ENCODE measurements around the gene ARL8B.
"Not testable (repeated sequence)": the region's sequence is repeated elsewhere in the genome, so short reads cannot be mapped to it uniquely, and the experiment has no call there.

ARL8B gene

DNA sequence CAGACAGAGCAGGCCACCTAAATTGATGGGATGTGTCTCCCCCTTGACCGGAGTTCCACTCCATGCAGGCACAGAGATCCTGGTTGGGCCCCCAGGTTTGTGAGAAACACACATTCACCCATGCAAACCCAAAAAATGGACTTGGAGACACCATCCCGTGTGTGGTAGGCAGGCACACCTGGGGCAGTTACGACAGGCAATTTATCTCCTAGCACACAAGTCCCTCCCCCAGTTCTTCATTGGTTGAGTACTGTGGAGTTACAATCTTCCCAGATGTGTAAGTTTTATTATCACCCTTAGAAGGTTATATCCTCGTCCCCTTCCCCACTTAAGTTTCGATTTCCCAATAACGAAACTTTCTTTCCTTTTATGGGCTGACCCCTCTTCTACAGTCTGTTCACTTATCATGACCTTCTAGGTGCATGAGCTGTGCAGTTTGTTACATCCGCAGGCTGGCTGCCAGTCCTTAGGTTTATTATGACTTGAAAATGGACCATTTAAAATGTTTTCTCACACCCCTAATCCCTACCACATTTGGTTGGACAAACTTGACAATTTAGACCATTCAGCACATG, 27.3 kb downstream of the ARL8B start:
- no peak for DNase-seq

DNA sequence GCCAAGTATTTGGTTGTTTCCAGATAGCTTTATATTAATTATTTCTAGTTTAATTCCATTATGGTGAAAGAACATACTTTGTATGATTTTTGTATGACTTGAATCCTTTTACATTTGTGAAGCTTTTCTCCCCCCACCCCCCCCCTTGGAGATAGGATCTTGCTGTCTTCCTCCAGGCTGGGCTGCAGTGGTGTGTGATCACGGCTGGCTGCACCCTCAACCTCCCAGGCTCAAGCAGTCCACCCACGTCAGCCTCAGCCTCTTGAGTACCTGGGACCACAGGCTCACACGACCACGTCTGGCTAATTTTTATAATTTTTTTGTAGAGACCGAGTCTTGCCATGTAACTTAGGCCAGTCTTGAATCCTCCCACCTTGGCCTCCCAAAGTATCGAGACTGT, 29.5 kb downstream of the ARL8B start:
- no peak for DNase-seq

DNA sequence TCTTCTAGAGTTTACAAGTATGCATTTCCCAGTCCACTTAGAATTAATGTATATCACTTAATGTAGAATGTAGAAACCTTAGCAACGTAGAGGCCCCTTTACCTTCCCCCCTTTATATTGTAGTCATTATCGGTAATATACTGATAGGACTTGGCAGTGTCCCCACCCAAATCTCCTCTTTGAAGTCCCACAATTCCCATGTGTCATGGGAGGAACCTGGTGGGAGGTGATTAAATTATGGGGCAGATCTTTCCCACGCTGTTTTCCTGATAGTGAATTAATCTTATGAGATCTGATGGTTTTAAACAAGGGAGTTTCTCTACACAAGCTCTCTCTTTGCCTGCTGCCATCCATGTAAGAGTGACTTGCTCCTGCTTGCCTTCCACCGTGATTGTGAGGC, 31.0 kb downstream of the ARL8B start:
- DNase-seq = no peak

- no peak for DNase-seq
These were observed 33.1 kb downstream of the ARL8B start for GRCh38 chr3:5155241-5155640.

- no peak for DNase-seq
These were observed 38.2 kb downstream of the ARL8B start for GRCh38 chr3:5160321-5160720.

- DNase-seq = no peak
These were observed 39.1 kb downstream of the ARL8B start for GRCh38 chr3:5160940-5161858.

DNA sequence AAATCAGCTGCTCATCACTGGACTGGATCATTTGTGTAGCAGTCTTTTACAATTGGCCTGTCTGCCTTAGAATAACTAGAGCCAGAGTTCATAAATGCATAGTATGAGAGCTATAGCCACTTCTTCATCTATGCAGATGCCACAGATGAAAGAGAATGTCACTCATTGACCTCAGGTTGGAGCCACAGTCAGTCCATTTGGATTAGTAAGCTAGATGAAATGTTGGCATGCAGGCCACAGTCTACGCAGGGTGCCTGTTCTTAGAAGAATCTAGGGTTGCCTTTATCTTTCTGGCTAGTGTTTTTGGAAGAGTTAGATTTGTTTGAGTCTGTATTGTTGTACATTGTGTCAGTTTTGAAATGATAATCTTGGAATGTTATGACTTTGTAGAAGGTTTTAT, 40.0 kb downstream of the ARL8B start:
- DNase-seq = no peak

DNA sequence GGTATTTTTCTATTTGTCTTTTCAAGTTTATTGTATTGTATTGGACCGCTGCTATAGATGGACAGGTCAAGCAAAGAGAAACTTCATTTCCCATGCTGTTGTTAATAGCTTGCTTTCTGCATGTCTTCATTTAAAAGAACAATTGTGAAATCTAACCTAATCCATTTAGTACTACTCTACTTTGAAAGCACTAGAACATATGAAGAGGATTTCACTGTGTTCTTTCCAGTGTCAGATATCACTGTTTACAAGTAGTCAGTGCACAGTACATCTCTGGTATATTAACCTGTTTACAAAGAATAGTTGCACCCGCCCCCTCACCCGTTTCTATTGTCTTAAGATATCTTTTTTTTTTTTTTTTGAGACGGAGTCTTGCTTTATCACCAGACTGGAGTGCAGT, 43.6 kb downstream of the ARL8B start:
- no peak for DNase-seq

DNA sequence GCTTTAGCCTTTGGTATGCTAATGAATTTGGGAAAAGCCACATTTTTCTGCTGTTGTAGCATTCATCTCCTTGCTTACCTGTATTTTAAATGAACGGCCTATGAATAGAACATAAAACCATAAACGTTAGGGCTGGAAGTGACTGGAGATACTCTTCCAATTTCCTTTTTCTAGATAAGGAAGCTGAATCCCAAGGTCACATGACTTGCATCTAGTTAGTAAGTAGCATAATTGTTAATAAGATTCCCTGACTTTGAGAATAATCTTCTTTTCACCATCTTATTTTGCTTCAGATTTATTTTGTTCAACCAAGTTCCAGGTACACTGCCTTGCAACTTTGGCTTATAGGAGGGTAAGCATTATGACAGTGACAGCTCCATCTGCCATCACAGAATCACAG, 44.8 kb downstream of the ARL8B start:
- no peak for DNase-seq

- DNase-seq = no peak
These were observed 46.0 kb downstream of the ARL8B start for GRCh38 chr3:5168110-5168509.

DNA sequence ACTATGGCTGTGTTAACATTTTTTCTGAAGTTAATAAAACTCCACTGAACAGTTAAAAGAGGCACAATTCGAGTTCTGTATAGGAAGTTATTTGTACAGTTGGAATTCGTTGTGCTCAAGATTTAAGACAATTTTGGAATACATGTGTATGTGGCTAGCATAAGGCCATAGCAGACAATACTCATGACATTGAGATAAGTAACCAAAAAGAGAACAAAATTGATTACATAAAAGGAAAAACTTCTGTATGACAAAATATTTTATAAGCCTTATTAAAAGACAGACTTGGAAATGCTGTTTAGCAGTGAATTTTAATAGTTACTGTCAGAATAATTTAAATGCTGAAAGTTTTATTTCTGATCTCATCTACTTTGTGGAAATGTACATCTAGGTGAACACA, 47.7 kb downstream of the ARL8B start:
- no peak for DNase-seq

- DNase-seq = no peak
These were observed 48.9 kb downstream of the ARL8B start for GRCh38 chr3:5170975-5171374.

DNA sequence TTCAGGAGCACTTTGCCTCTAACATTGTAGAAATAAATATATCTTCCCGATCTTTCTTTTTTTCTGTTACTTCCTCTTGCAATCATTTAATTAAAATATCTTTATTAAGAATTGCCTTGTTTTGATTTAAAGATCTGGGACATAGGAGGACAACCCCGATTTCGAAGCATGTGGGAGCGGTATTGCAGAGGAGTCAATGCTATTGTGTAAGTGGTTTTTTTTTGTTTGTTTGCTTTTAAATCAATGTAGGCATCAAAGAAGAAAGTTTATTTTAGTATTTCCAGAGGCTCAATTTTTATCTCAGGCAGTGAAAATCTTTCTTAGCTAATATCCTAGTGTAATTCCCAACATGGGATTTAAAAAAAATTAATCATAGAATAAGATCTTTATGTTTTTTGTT, 49.9 kb downstream of the ARL8B start:
- DNase-seq = no peak

- not testable (repeated sequence) for DNase-seq
These were observed 56.9 kb downstream of the ARL8B start for GRCh38 chr3:5179036-5179435.

DNA sequence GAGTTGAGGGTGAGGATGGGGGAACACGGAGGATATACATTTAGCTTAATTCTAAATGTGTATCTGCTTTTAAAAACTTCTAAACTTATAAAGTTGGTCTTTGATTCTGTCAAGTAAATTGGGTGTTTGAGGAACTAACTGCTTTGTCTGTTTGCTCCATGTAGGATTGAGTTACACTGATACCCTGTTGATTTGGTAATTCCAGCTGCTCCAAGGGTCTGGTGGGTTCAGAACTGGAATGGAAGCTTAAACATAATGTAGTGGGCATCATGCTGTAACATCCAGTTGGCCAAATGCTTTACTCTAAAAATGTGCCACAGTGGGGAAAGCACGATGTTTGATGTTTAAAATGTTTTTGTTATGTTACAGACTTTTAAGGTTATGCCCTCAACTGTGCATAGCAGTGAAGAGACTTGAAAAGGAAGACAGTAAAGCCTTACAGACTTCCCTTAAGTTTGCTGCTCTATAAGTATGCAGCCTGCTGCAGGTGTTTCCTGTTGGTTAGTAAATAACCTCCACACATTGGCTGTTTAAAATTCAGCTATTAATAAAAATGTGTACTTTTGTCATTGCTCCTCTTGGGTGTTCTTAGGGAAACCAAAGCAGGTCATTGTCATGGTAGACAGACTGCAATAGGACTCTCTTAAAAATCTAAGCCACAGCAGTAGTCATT, 59.5 kb downstream of the ARL8B start:
- DNase-seq = no peak

- not testable (repeated sequence) for DNase-seq
These were observed 61.6 kb downstream of the ARL8B start for GRCh38 chr3:5183714-5184113.

DNA sequence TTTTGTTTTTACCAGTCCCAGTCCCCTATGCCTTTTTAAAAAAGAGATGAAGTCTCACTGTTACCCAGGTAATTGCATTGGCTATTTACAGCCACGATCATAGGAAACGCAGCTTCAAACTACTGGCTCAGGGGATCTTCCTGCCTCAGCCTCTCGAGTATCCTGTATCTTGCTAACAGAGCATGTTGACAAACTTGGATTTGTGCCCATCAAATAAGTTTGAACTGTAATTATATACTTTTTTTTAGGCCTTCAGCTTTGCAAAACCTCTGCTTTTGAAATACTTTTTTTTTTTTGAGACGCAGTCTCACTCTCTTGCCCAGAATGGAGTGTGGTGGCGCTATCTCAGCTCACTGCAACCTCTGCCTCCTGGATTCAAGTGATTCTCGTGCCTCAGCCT, 62.4 kb downstream of the ARL8B start:
- no peak for DNase-seq

DNA sequence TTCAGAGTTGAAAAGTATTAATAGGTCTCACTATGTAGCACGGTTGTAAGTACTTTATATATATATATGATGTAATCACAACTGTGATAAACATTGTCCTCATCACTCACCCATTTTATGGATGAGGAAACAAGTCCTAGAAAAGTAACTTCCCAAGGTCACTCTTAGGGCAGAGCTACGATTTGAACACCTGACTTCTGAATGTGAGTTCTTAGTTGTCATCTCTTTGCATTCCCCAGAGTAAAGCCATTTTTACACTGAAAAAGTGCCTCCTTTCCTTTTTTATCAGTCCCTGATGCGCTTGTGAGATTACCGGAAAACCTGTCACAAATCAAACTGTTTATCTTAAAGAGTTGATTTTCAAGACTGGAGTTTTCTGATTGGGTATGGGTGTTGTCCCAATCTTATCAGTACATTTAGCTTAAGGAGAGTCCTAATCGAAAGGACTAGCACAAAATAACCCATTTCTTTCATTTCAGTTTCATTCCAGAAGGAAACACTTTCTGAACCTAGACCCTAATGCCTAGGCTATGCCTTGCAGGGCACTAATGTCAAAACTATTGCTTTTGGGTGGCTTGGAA, 63.1 kb downstream of the ARL8B start:
- no peak for DNase-seq

DNA sequence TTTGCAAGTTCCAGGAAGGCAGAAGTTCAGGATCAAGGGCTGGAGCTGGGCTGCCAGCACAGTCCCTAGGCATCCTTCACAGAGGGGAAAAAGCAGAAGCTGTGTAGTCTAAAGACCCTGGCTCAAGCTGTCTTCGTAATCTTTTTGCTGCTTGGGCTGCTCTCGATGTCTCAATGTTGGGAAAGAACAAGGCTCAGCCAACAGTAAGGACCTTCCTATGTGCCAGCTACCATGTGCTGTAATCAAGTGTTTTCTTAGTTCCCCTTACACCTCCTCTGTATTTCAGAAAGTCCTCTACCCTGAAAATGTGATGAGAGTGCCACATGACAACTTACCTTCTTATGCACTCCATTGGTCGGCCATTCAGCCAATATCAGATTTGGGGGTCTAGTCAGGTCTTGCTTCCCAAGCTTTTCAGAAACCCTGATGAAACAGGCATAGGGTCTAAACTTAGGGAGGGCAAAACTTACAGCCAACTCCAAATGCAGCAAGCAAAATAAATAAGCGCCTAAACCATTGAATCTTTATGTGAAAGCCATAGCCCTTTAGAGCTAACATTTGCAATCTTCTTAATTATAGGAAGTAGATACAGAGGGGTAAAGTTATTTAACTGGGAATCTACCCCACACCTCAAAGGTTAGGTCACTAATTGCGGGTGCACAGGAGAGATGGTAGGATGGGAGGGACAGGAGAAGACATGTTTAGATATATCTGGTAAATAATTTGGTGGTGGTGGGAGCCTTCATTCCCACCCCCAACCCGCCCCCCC, 64.2 kb downstream of the ARL8B start:
- no peak for DNase-seq

GRCh38 chr3:5186858-5187155, 64.7 kb downstream of the ARL8B start:
- DNase-seq = no peak

GRCh38 chr3:5187156-5187919, 65.2 kb downstream of the ARL8B start, which contains the start of gene EDEM1:
Gene EDEM1, plus strand, starts transcription at chr3:5187707. Its CDS starts 99 bp downstream, at chr3:5187806.
- DNase-seq = peak; percentile 97

DNA sequence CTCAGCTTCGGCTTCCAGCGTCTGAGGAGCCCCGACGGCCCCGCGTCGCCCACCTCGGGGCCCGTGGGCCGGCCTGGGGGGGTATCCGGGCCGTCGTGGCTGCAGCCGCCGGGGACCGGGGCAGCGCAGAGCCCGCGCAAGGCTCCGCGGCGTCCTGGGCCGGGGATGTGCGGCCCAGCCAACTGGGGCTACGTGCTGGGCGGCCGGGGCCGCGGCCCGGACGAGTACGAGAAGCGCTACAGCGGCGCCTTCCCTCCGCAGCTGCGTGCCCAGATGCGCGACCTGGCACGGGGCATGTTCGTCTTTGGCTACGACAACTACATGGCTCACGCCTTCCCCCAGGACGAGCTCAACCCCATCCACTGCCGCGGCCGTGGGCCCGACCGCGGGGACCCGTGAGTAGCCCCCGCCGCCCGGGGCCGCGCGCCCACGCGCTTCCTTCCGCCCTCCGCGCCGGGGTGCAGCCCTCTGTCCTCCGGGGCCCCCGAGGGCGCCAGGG, 65.9 kb downstream of the ARL8B start:
- DNase-seq = peak; percentile 51
